Sigmoid colon (tissue), 7 donors: ENCODE data around the gene ABCD2. TPM values are rescaled to one million over a fixed set of nuclear protein-coding genes. Genes with fewer than 3 reads are reported as not detected.

Experiments
- DNase-seq: peaks from one replicate; pipeline ENCODE4 v3.0.0-alpha.2; 2019
- H3K27ac ChIP-seq, 4 donors: fragments of 200-600 bp; sonication (generic); one replicate each; pipeline ENCODE4 v1.5.1; 2016 to 2019; ENCODE audit warnings: mild to moderate bottlenecking in 1 of 4
- H3K27me3 ChIP-seq, 3 donors: fragments of 200-600 bp; sonication (generic); one replicate each; pipeline ENCODE4 v1.5.1; 2019; ENCODE audit warnings: mild to moderate bottlenecking in 1 of 3
- H3K36me3 ChIP-seq, 4 donors: fragments of 200-600 bp; sonication (generic); one replicate each; pipeline ENCODE4 v1.5.1; 2016 to 2019
- H3K4me1 ChIP-seq, 4 donors: fragments of 200-600 bp; sonication (generic); one replicate each; pipeline ENCODE4 v1.5.1; 2017 to 2019
- H3K4me3 ChIP-seq, 4 donors: fragments of 200-600 bp; sonication (generic); one replicate each; pipeline ENCODE4 v1.5.1; 2017 to 2019; ENCODE audit warnings: mild to moderate bottlenecking in 2 of 4, moderate library complexity in 1 of 4
- H3K9me3 ChIP-seq, 4 donors: fragments of 200-600 bp in 3 of 4; sonication (generic) in 3 of 4; one replicate each; pipeline versions ENCODE4 v1.5.1 to v1.6.1; 2013 to 2019
- CTCF ChIP-seq, 4 experiments: fragments of 450-650 bp in 3 of 4; fragments of 200-600 bp in 1 of 4; IDR thresholded peaks; one replicate each; pipeline ENCODE4 v1.5.1; 2016 to 2019; ENCODE audit warnings: antibody characterized with exemption in 4 of 4, mild to moderate bottlenecking in 3 of 4, moderate library complexity in 2 of 4
- EP300 ChIP-seq, 4 donors: sonication (generic); formaldehyde crosslinking; IDR thresholded peaks; one replicate each; pipeline ENCODE4 v1.6.1; 2017; ENCODE audit warnings: antibody characterized with exemption in 4 of 4
- POLR2A ChIP-seq, 2 donors: fragments of 450-650 bp; IDR thresholded peaks; one replicate each; pipeline ENCODE4 v1.6.1; 2016; ENCODE audit warnings: antibody characterized with exemption in 2 of 2, mild to moderate bottlenecking in 2 of 2, moderate library complexity in 2 of 2
- POLR2AphosphoS5 ChIP-seq, 4 donors: sonication (generic); formaldehyde crosslinking; IDR thresholded peaks; one replicate each; pipeline ENCODE4 v1.6.1; 2017; ENCODE audit warnings: antibody characterized with exemption in 4 of 4
- WGBS, 2 donors: extraction: QIAGEN DNeasy Blood & Tissue Kit; methylation state at CpG; one replicate each; pipeline ENCODE4 v1.1.7; 2013; 5-methylcytosine and 5-hydroxymethylcytosine counted together
- intact Hi-C: fragments of 100-400 bp; cut with DNase I; formaldehyde crosslinking; loops from one replicate; pipeline ENCODE4 v1.15.1; 2023
- polyA plus RNA-seq, 3 donors: library from polyadenylated mRNA; stranded (reverse); fragments of 200-250 nt; gene quantifications; one replicate each; pipeline ENCODE4 v1.2.3, GENCODE V29; 2013
- total RNA-seq, 4 donors: library from RNA; depleted of rRNA; stranded (reverse); fragments of >200 nt; gene quantifications; one replicate each; pipeline ENCODE4 v1.1.0, GENCODE V29; 2016
- donor health status: healthy with polysubstance abuse.
- donor health status: Bipolar disorder and iron deficiency.
- donor health status: healthy.

Gene ABCD2
- total RNA-seq, result 1 to 10 TPM in 1 of 4 donors, under 1 TPM in 3; 0.49 to 2.9 (median 0.62) TPM
- polyA plus RNA-seq, result under 1 TPM in 1 of 3 donors, not detected in 2; 0.89 TPM

- Histone ChIP-seq H3K9me3 (no peaks in the 10 kb centered on the region), H3K27me3 (no peaks in the 10 kb centered on the region), H3K4me3 (peak within 1 kb of the TSS; percentile 38 to 58 (median 56)), H3K4me1 (peaks cover 0 to 41% (median 10%) of the 10 kb centered on the region in 4 donors), H3K36me3 (no peaks in the 10 kb centered on the region), H3K27ac (peak within 1 kb of the TSS; percentile 75 to 88 (median 82))
- 0 to 1% methylated on average over 20 of the region's 20 CpGs for WGBS, 2 donors
- TF ChIP-seq EP300 (IDR thresholded peaks at IDR 0.05) (peak in 1 of 4 donors; percentile 1), CTCF (IDR thresholded peaks at IDR 0.05) (no peak), POLR2A (IDR thresholded peaks at IDR 0.05) (no peak), POLR2AphosphoS5 (IDR thresholded peaks at IDR 0.05) (peak; percentile 29 to 68 (median 56))
- intact Hi-C loops, result loop anchor here (5.0 kb wide), 1 partner anchor 178 kb away; the partner anchor contains the start of gene KIF21A
- DNase-seq, result peak; percentile 87
Observed at GRCh38 chr12:39619660-39620433, at the start of gene ABCD2. TSS of gene ABCD2 (minus strand) at chr12:39619803. CDS start at chr12:39619615, 188 bp downstream.

GRCh38 chr12:39660101-39660500 lies 40.5 kb upstream of the ABCD2 start:
- TF ChIP-seq POLR2AphosphoS5 (IDR thresholded peaks at IDR 0.05) (no peak), POLR2A (IDR thresholded peaks at IDR 0.05) (no peak), CTCF (IDR thresholded peaks at IDR 0.05) (no peak), EP300 (IDR thresholded peaks at IDR 0.05) (no peak)
- no peaks in the 10 kb centered on the region for H3K27me3 ChIP-seq
- H3K27ac ChIP-seq, result no peak overlapping the region
- 94 to 95% methylated on average over 2 of the region's 2 CpGs for WGBS, 2 donors
- H3K4me1 ChIP-seq, result no peaks in the 10 kb centered on the region
- DNase-seq, result no peak
- intact Hi-C loops, result no loop called here
- H3K36me3 ChIP-seq, result no peaks in the 10 kb centered on the region
- H3K9me3 ChIP-seq, result no peaks in the 10 kb centered on the region
- H3K4me3 ChIP-seq, result no peak overlapping the region

GRCh38 chr12:39647383-39647782 lies 27.8 kb upstream of the ABCD2 start:
- Histone ChIP-seq H3K9me3 (no peaks in the 10 kb centered on the region), H3K36me3 (no peaks in the 10 kb centered on the region), H3K4me1 (no peaks in the 10 kb centered on the region), H3K27ac (no peak overlapping the region), H3K4me3 (no peak overlapping the region), H3K27me3 (no peaks in the 10 kb centered on the region)
- DNase-seq, result no peak
- TF ChIP-seq POLR2AphosphoS5 (IDR thresholded peaks at IDR 0.05) (no peak), POLR2A (IDR thresholded peaks at IDR 0.05) (no peak), EP300 (IDR thresholded peaks at IDR 0.05) (no peak), CTCF (IDR thresholded peaks at IDR 0.05) (no peak)
- intact Hi-C loops, result no loop called here

- Histone ChIP-seq H3K9me3 (no peaks in the 10 kb centered on the region), H3K27me3 (no peaks in the 10 kb centered on the region), H3K4me3 (no peak overlapping the region), H3K4me1 (no peaks in the 10 kb centered on the region), H3K27ac (no peak overlapping the region), H3K36me3 (no peaks in the 10 kb centered on the region)
- 30 to 71% methylated on average over 2 of the region's 2 CpGs for WGBS, 2 donors
- TF ChIP-seq EP300 (IDR thresholded peaks at IDR 0.05), result no peak
- TF ChIP-seq CTCF (IDR thresholded peaks at IDR 0.05), result no peak
- TF ChIP-seq POLR2AphosphoS5 (IDR thresholded peaks at IDR 0.05), result no peak
- TF ChIP-seq POLR2A (IDR thresholded peaks at IDR 0.05), result no peak
- DNase-seq, result no peak
- intact Hi-C loops, result no loop called here
Observed at GRCh38 chr12:39646963-39647362, 27.4 kb upstream of the ABCD2 start.
